ENCODE results near the gene SP100.

GRCh38 chr2:230496891-230497290, 80.9 kb downstream of the SP100 start:
- no peak for TF ChIP-seq CTCF (IDR thresholded peaks at IDR 0.05)
- TF ChIP-seq POLR2A (IDR thresholded peaks at IDR 0.05), result no peak
